Osteoblast (primary cell): Measurements from ENCODE around the gene UPF2. TPM values are rescaled to one million over a fixed set of nuclear protein-coding genes. Genes with fewer than 3 reads are reported as not detected.
"Not testable (repeated sequence)": the region's sequence is repeated elsewhere in the genome, so short reads cannot be mapped to it uniquely, and the experiment has no call there.

Experiments
- DNase-seq: peaks from one replicate; pipeline ENCODE4 v3.0.0; 2011; ENCODE audit warnings: low spot score, mixed read lengths; ENCODE audit not compliant: insufficient read length; ENCODE audit errors: missing footprints
- H2AFZ ChIP-seq: 2 replicates; pipeline ENCODE4 v1.6.0; 2011; ENCODE audit warnings: mild to moderate bottlenecking, low read length
- H3K27ac ChIP-seq: 2 replicates; pipeline ENCODE4 v1.5.1; 2011; ENCODE audit warnings: mild to moderate bottlenecking, low read depth, low read length, moderate library complexity
- H3K27me3 ChIP-seq: 2 replicates; pipeline ENCODE4 v1.6.0; 2012; ENCODE audit warnings: mild to moderate bottlenecking, control low read depth, inconsistent platforms, low read length, moderate library complexity; ENCODE audit not compliant: insufficient read depth
- H3K36me3 ChIP-seq: 2 replicates; pipeline ENCODE4 v1.5.1; 2011; ENCODE audit warnings: mild to moderate bottlenecking, low read length, control low read depth, moderate library complexity; ENCODE audit not compliant: insufficient read depth
- H3K4me1 ChIP-seq: 2 replicates; pipeline ENCODE4 v1.5.1; 2011; ENCODE audit warnings: mild to moderate bottlenecking, low read length, control low read depth, moderate library complexity; ENCODE audit not compliant: insufficient read depth
- H3K4me2 ChIP-seq: 2 replicates; pipeline ENCODE4 v1.6.0; 2011; ENCODE audit warnings: mild to moderate bottlenecking, low read length; ENCODE audit not compliant: insufficient read depth
- H3K4me3 ChIP-seq: fragments of 200-600 bp; sonication (generic); 3 replicates; pipeline ENCODE4 v1.5.1; 2012; ENCODE audit warnings: mild to moderate bottlenecking, low read length, inconsistent platforms; ENCODE audit not compliant: insufficient read depth
- H3K79me2 ChIP-seq: 2 replicates; pipeline ENCODE4 v1.6.0; 2012; ENCODE audit warnings: mild to moderate bottlenecking, low read length, control low read depth, inconsistent platforms; ENCODE audit not compliant: insufficient read depth
- H3K9me3 ChIP-seq: 2 replicates; pipeline ENCODE4 v1.5.1; 2011; ENCODE audit warnings: low read depth, low read length, control low read depth
- H4K20me1 ChIP-seq: 2 replicates; pipeline ENCODE4 v1.6.0; 2012; ENCODE audit warnings: mild to moderate bottlenecking, low read length, control low read depth; ENCODE audit not compliant: insufficient read depth
- total RNA-seq: library from RNA; depleted of rRNA; stranded (reverse); fragments of >200 nt; gene quantifications from 2 replicates; pipeline ENCODE4 v1.2.3, GENCODE V29; 2012
- TF ChIP-seq, protein P1 (sequence below): IDR thresholded peaks from 2 replicates; pipeline ENCODE4 v1.5.1; 2011; ENCODE audit warnings: mild to moderate bottlenecking, low read depth, low read length, moderate library complexity; ENCODE audit errors: extremely low read depth

Gene UPF2
- total RNA-seq, 1 donor: 15.9 TPM

DNA sequence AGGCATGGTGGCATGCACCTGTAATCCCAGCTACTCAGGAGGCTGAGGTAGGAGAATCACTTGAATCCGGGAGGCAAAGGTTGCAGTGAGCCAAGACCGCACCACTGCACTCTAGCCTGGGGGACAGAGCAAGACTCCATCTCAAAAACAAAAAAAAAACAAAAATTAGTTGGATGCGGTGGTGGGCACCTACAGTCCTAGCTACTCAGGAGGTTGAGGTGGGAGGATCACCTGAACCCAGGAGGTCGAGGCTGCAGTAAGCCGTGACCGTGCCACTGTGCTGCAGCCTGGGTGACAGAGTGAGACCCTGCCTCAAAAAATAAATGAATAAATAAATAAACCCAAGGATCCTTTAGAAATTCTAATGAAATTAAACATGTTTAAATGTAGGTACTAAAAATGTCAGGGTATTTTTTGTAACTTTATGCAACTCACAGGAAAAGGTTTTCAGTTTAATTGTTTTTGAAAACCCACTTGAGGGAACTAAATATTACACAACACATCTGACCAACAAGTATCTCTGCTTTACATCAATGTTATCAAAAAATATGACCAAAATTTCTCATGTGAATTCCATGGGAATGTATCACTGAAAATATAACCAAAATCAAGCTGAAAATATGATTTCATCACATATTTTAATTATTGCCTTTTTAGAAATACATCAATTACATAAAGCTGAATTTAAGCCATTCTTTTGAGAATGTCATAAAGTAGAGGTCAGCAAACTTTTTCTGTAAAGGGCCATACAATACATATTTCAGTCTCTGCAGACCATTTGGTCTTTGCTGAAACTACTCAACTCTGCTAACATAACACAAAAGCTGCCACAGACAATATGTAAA, 23.9 kb downstream of the UPF2 start:
- H3K27ac ChIP-seq: peak overlapping the region; percentile 75
- H3K9me3 ChIP-seq: no peaks in the 10 kb centered on the region
- H3K4me1 ChIP-seq: peaks cover 14% of the 10 kb centered on the region
- H3K79me2 ChIP-seq: peaks cover 59% of the 10 kb centered on the region
- peaks cover 4% of the 10 kb centered on the region for H4K20me1 ChIP-seq
- no peak overlapping the region for H3K4me3 ChIP-seq
- peak; percentile 30 for DNase-seq
- TF ChIP-seq, protein P1, sequence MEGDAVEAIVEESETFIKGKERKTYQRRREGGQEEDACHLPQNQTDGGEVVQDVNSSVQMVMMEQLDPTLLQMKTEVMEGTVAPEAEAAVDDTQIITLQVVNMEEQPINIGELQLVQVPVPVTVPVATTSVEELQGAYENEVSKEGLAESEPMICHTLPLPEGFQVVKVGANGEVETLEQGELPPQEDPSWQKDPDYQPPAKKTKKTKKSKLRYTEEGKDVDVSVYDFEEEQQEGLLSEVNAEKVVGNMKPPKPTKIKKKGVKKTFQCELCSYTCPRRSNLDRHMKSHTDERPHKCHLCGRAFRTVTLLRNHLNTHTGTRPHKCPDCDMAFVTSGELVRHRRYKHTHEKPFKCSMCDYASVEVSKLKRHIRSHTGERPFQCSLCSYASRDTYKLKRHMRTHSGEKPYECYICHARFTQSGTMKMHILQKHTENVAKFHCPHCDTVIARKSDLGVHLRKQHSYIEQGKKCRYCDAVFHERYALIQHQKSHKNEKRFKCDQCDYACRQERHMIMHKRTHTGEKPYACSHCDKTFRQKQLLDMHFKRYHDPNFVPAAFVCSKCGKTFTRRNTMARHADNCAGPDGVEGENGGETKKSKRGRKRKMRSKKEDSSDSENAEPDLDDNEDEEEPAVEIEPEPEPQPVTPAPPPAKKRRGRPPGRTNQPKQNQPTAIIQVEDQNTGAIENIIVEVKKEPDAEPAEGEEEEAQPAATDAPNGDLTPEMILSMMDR: no peak
- peak overlapping the region; percentile 31 for H3K4me2 ChIP-seq
- H2AFZ ChIP-seq: no peak overlapping the region
- no peaks in the 10 kb centered on the region for H3K27me3 ChIP-seq
- H3K36me3 ChIP-seq: peaks cover 2% of the 10 kb centered on the region

DNA sequence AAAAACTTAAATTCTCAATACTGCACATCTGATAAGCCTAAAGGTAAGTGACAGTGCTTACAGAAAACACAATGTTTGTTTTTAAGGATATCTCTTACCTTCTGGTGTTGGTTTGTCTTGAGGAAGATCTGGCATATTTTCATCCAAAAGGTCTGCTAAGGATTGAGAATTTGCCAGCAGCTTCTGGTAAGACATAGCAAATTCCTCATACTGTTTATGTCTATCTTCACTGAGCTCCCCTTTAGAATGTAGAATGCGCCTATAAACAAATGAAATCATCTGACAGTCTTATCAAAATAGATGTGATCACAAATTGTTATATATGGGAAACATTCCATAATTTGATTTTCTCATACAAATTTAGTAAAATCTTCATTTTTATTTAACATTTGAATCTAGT, 28.7 kb downstream of the UPF2 start:
- DNase-seq: no peak
- H2AFZ ChIP-seq: no peak overlapping the region

DNA sequence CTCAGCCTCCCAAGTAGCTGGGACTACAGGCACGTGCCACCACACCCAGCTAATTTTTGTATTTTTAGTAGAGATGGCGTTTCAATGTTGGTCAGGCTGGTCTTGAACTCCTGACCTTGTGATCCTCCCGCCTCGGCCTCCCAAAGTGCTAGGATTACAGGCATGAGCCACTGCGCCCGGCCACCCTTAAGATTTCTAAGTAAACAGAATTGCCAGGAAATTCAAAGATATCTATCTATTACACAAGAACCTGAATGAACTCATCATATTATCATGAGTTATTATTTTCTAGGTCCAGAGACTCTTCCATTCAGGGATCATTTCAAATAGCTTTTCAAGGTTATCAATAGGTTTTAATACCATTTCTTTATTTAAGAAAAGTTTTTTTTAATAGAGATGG, 29.2 kb downstream of the UPF2 start:
- not testable (repeated sequence) for H3K4me1 ChIP-seq, H4K20me1 ChIP-seq, H3K36me3 ChIP-seq, H3K4me3 ChIP-seq, H3K4me2 ChIP-seq, H3K9me3 ChIP-seq, H3K27me3 ChIP-seq, H2AFZ ChIP-seq, H3K27ac ChIP-seq, DNase-seq
- peaks cover 43% of the 10 kb centered on the region for H3K79me2 ChIP-seq

More for the DNA sequence above, 28.7 kb downstream of the UPF2 start:
- peaks cover 3% of the 10 kb centered on the region for H3K36me3 ChIP-seq
- no peak overlapping the region for H3K4me3 ChIP-seq
- TF ChIP-seq, protein P1: no peak
- H3K27me3 ChIP-seq: no peaks in the 10 kb centered on the region
- H3K9me3 ChIP-seq: no peaks in the 10 kb centered on the region
- H3K27ac ChIP-seq: no peak overlapping the region
- H3K4me1 ChIP-seq: peaks cover 4% of the 10 kb centered on the region
- peaks cover 46% of the 10 kb centered on the region for H3K79me2 ChIP-seq
- H4K20me1 ChIP-seq: peaks cover 4% of the 10 kb centered on the region
- H3K4me2 ChIP-seq: no peak overlapping the region

DNA sequence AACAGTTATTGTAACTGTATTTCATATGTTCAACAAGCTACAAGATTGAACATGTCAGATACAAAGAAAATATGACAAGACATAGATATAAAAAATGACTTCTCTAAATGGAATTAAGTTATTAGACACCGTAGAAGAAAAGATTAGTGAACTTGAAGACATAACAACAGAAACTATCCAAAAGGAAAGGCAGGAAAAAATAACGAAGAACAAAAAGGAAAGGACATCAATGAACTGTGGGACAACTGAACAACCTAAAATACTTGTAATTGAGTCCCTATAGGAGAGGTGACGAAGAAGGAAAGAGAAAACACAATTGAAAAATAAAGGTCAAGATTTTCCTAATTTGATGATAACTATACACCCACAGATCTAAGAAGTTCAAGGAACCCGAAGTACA, 32.3 kb downstream of the UPF2 start:
- Histone ChIP-seq H3K27me3 (no peaks in the 10 kb centered on the region), H3K27ac (no peak overlapping the region), H3K4me1 (no peaks in the 10 kb centered on the region), H3K9me3 (no peaks in the 10 kb centered on the region), H3K4me3 (no peak overlapping the region), H4K20me1 (no peaks in the 10 kb centered on the region), H3K4me2 (no peak overlapping the region), H2AFZ (no peak overlapping the region), H3K36me3 (peaks cover 9% of the 10 kb centered on the region), H3K79me2 (peaks cover 29% of the 10 kb centered on the region)
- TF ChIP-seq, protein P1: no peak
- DNase-seq: no peak

DNA sequence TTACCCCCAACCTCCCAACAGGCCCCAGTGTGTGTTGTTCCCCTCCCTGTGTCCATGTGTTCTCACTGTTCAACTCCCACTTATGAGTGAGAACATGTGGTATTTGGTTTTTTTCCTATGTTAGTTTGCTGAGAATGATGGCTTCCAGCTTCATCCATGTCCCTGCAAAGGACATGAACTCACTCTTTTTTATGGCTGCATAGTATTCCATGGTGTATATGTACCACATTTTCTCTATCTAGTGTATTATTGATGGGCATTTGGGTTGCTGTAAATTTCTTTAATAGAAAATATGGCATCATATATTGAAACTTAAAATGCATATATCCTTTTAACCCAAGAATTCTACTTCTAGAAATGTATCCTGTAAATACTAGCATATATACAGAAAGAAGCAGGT, 33.8 kb downstream of the UPF2 start:
- H3K27ac ChIP-seq, H3K9me3 ChIP-seq, H3K4me1 ChIP-seq, H3K4me3 ChIP-seq, H3K4me2 ChIP-seq, H3K27me3 ChIP-seq, DNase-seq, H2AFZ ChIP-seq, H4K20me1 ChIP-seq: not testable (repeated sequence)
- H3K79me2 ChIP-seq: peaks cover 17% of the 10 kb centered on the region
- peaks cover 18% of the 10 kb centered on the region for H3K36me3 ChIP-seq
